HCT116 (cell line): Measurements from ENCODE around the gene CUL4A. TPM values are rescaled to one million over a fixed set of nuclear protein-coding genes. Genes with fewer than 3 reads are reported as not detected.
A peak's percentile ranks its signal among the peaks of the same experiment; 100 is the strongest.

Experiments
- ATAC-seq: fragments of 200-7000 bp; cut with Tn5 transposase; 2 replicates; pipeline ENCODE4 v1.9.1; 2020; ENCODE audit warnings: mild to moderate bottlenecking, moderate library complexity
- BruUV-seq: library from RNA; stranded (reverse); fragments of 400-500 nt; replicated peaks from 2 replicates; lab custom pipeline; 2021; lab: Mats Ljungman, UMichigan
- CTCF ChIA-PET: fragments of 300-600 bp; sonication (Branson Sonifier 250); formaldehyde crosslinking; loops from one replicate; lab custom pipeline; 2021; ENCODE audit warnings: antibody characterized with exemption; lab: Charles Lee
- POLR2A ChIA-PET: fragments of 300-600, 350-600 bp; sonication (Branson Sonifier 250); formaldehyde crosslinking; loops from one replicate; lab custom pipeline; 2021; ENCODE audit warnings: antibody characterized with exemption; lab: Charles Lee
- RAD21 ChIA-PET, 2 experiments: fragments of 300-600 bp; sonication (Branson Sonifier 250); formaldehyde crosslinking; loops; one replicate each; lab custom pipeline; 2023; ENCODE audit warnings: low total read pairs in 2 of 2; ENCODE audit not compliant: uncharacterized antibody in 2 of 2, unreplicated experiment in 2 of 2, low non-redundant PET in 1 of 2; lab: Charles Lee
- DNase-seq: peaks from one replicate; pipeline ENCODE4 v3.0.0-alpha.2; 2010; ENCODE audit warnings: low read depth, low spot score
- H2AFZ ChIP-seq: fragments of 200-600 bp; shearing (Covaris generic), sonication (generic); 2 replicates; pipeline ENCODE4 v1.6.1; 2017; ENCODE audit warnings: low read depth, mixed run types, mixed read lengths, antibody characterized with exemption, low read length; ENCODE audit not compliant: poor library complexity, severe bottlenecking
- H3K27ac ChIP-seq: 2 replicates; pipeline ENCODE4 v1.5.1; 2012; ENCODE audit warnings: low read depth, low read length
- H3K27me3 ChIP-seq: fragments of 200-600 bp; sonication (generic); 2 replicates; pipeline ENCODE4 v1.6.1; 2016; ENCODE audit warnings: mixed run types, low read length, mixed read lengths; ENCODE audit not compliant: insufficient read depth
- H3K36me3 ChIP-seq, 2 experiments: fragments of 200-500 bp in 1 of 2; fragments of 200-600 bp in 1 of 2; sonication (Bioruptor generic) in 1 of 2; sonication (generic) in 1 of 2; 2 replicates each; pipeline versions ENCODE4 v1.5.1 to v1.6.1; 2014 to 2016; ENCODE audit warnings: low read length in 2 of 2, inconsistent platforms in 1 of 2, mixed read lengths in 1 of 2, mixed run types in 1 of 2; ENCODE audit not compliant: insufficient read depth in 2 of 2, control insufficient read depth in 1 of 2
- H3K4me1 ChIP-seq, 2 experiments: fragments of 200-600 bp in 1 of 2; sonication (generic) in 1 of 2; 2 replicates each; pipeline versions ENCODE4 v1.5.1 to v1.6.1; 2012 to 2017; ENCODE audit warnings: low read length in 2 of 2, inconsistent platforms in 1 of 2, mild to moderate bottlenecking in 1 of 2, mixed read lengths in 1 of 2, mixed run types in 1 of 2, moderate library complexity in 1 of 2; ENCODE audit not compliant: insufficient read depth in 2 of 2, control insufficient read depth in 1 of 2
- H3K4me2 ChIP-seq: fragments of 200-600 bp; sonication (generic); 2 replicates; pipeline ENCODE4 v1.6.1; 2017; ENCODE audit warnings: mixed run types, low read length, mixed read lengths
- H3K4me3 ChIP-seq, 2 experiments: fragments of 200-600 bp in 1 of 2; sonication (generic) in 1 of 2; replicated peaks in 1 of 2; 2 replicates each; pipeline ENCODE4 v1.5.1; 2011 to 2016; ENCODE audit warnings: low read length in 2 of 2, control low read depth in 1 of 2, low read depth in 1 of 2, mild to moderate bottlenecking in 1 of 2, mixed read lengths in 1 of 2, mixed run types in 1 of 2
- H3K79me2 ChIP-seq: fragments of 200-600 bp; sonication (generic); 2 replicates; pipeline ENCODE4 v1.6.1; 2017; ENCODE audit warnings: mild to moderate bottlenecking, mixed run types, low read length, moderate library complexity, mixed read lengths; ENCODE audit not compliant: insufficient read depth
- H3K9ac ChIP-seq: fragments of 200-600 bp; sonication (generic); 2 replicates; pipeline ENCODE4 v1.6.1; 2016; ENCODE audit warnings: low read length, mixed read lengths
- H3K9me2 ChIP-seq: fragments of 200-600 bp; sonication (generic), shearing (Covaris generic); 2 replicates; pipeline ENCODE4 v1.6.1; 2017; ENCODE audit warnings: mixed run types, mild to moderate bottlenecking, moderate library complexity; ENCODE audit not compliant: insufficient read depth
- H3K9me3 ChIP-seq, 2 experiments: fragments of 200-500 bp in 1 of 2; fragments of 200-600 bp in 1 of 2; sonication (Bioruptor generic) in 1 of 2; sonication (generic) in 1 of 2; 2 replicates each; pipeline ENCODE4 v1.6.1; 2014 to 2017; ENCODE audit warnings: low read length in 2 of 2, mixed read lengths in 2 of 2, inconsistent platforms in 1 of 2, low read depth in 1 of 2, mild to moderate bottlenecking in 1 of 2, mixed run types in 1 of 2, moderate library complexity in 1 of 2; ENCODE audit not compliant: control insufficient read depth in 1 of 2, insufficient read depth in 1 of 2
- H4K20me1 ChIP-seq: fragments of 200-600 bp; sonication (generic), shearing (Covaris generic); 2 replicates; pipeline ENCODE4 v1.6.1; 2017; ENCODE audit warnings: mixed run types, mild to moderate bottlenecking, moderate library complexity; ENCODE audit not compliant: insufficient read depth
- ATF3 ChIP-seq: IDR thresholded peaks from 2 replicates; pipeline ENCODE4 v1.6.1; 2012
- CEBPB ChIP-seq: IDR thresholded peaks from 2 replicates; pipeline ENCODE4 v1.6.1; 2012; ENCODE audit warnings: low read depth
- EZH2 ChIP-seq: fragments of 200-600 bp; sonication (generic); IDR thresholded peaks from 2 replicates; pipeline ENCODE4 v1.6.1; 2017; ENCODE audit warnings: antibody characterized with exemption, mixed run types
- FOSL1 ChIP-seq: IDR thresholded peaks from 2 replicates; pipeline ENCODE4 v1.6.1; 2012; ENCODE audit warnings: low read depth
- POLR2A ChIP-seq: IDR thresholded peaks from 2 replicates; pipeline ENCODE4 v1.7.0; 2011; ENCODE audit warnings: borderline replicate concordance; ENCODE audit not compliant: insufficient read depth, insufficient read length; ENCODE audit errors: extremely low read depth
- POLR2AphosphoS5 ChIP-seq: IDR thresholded peaks from 2 replicates; pipeline ENCODE4 v1.6.1; 2011; ENCODE audit warnings: mild to moderate bottlenecking, low read depth, low read length, moderate library complexity
- RAD21 ChIP-seq: IDR thresholded peaks from 2 replicates; pipeline ENCODE4 v1.6.1; 2012; ENCODE audit warnings: low read depth, mild to moderate bottlenecking
- SIN3A ChIP-seq: IDR thresholded peaks from 2 replicates; pipeline ENCODE4 v1.6.1; 2012; ENCODE audit warnings: low read depth
- TCF7L2 ChIP-seq: IDR thresholded peaks from 2 replicates; pipeline ENCODE4 v1.7.0; 2011; ENCODE audit warnings: borderline replicate concordance, inconsistent platforms; ENCODE audit not compliant: insufficient read depth, insufficient read length; ENCODE audit errors: extremely low read depth
- YY1 ChIP-seq: IDR thresholded peaks from 2 replicates; pipeline ENCODE4 v1.6.1; 2011; ENCODE audit warnings: low read length, low read depth, moderate library complexity, mild to moderate bottlenecking; ENCODE audit not compliant: insufficient replicate concordance; ENCODE audit errors: extremely low read depth
- ZBTB33 ChIP-seq: IDR thresholded peaks from 2 replicates; pipeline ENCODE4 v1.6.1; 2011; ENCODE audit warnings: mild to moderate bottlenecking, low read length, moderate library complexity; ENCODE audit not compliant: insufficient replicate concordance; ENCODE audit errors: extremely low read depth
- ZFX ChIP-seq: fragments of 450-650 bp; IDR thresholded peaks from 2 replicates; pipeline ENCODE4 v1.6.1; 2017
- ZNF274 ChIP-seq: fragments of 200-500 bp; sonication (Bioruptor generic); IDR thresholded peaks from 2 replicates; pipeline ENCODE4 v1.6.1; 2014; ENCODE audit warnings: mild to moderate bottlenecking, low read depth, low read length, inconsistent platforms
- intact Hi-C: fragments of 100-400 bp; cut with micrococcal nuclease; formaldehyde crosslinking; loops from 2 replicates; pipeline ENCODE4 v1.10.0; 2022
- total RNA-seq: library from RNA; stranded (reverse); gene quantifications from one replicate; pipeline ENCODE4 v1.2.1, GENCODE V29; 2021; ENCODE audit not compliant: unreplicated experiment

The CUL4A gene
- total RNA-seq, 1 experiment from 2014 or later, result 76.5 TPM

- CTCF ChIA-PET, result interaction anchor here (2.5 kb wide), 1 partner anchor 243 kb away, joined by 9 read pairs; no protein-coding TSS in a partner anchor
- peaks cover 0 to 27% of the 10 kb centered on the region in 2 experiments; a peak in 3 of 4 replicates for H3K36me3 ChIP-seq
- intact Hi-C loops, result loop anchor here (1.0 kb wide), 1 partner anchor 241 kb away; no protein-coding TSS in a partner anchor
- TF ChIP-seq EZH2 (no peak), POLR2AphosphoS5 (peak; percentile 90), TCF7L2 (peak; percentile 37), ZFX (peak; percentile 98), ZNF274 (no peak), FOSL1 (no peak), CEBPB (no peak), ATF3 (no peak), RAD21 (no peak), ZBTB33 (peak; percentile 17), POLR2A (peak; percentile 70), SIN3A (no peak), YY1 (peak; percentile 90)
- no peaks in the 10 kb centered on the region for H3K9me3 ChIP-seq
- H3K79me2 ChIP-seq, result peaks cover 87% of the 10 kb centered on the region
- peak within 1 kb of the TSS; percentile 96 for H3K9ac ChIP-seq
- H3K27ac ChIP-seq, result peak within 1 kb of the TSS; percentile 98
- peak; percentile 82 for DNase-seq
- POLR2A ChIA-PET, result interaction anchor here (0.7 to 1.4 kb wide), 2 partner anchors 21 to 281 kb away, joined by 3 to 7 read pairs; partner anchors contain the start of gene DCUN1D2
- no peaks in the 10 kb centered on the region for H3K27me3 ChIP-seq
- peak; percentile 72 for ATAC-seq
- BruUV-seq, result no TSS peak
- H3K9me2 ChIP-seq, result no peaks in the 10 kb centered on the region
- H3K4me2 ChIP-seq, result peak within 1 kb of the TSS; percentile 86
- H3K4me1 ChIP-seq, result peaks cover 14 to 23% of the 10 kb centered on the region in 2 experiments
- H3K4me3 ChIP-seq, result peak within 1 kb of the TSS; percentile 56 to 74
- H4K20me1 ChIP-seq, result no peaks in the 10 kb centered on the region
- RAD21 ChIA-PET, result no interaction called here
- no peak within 1 kb of the TSS for H2AFZ ChIP-seq
Measured at GRCh38 chr13:113208421-113209335, 735 bp upstream of the CUL4A start, which contains the start of gene PCID2. PCID2 (minus strand) TSS chr13:113208669; CDS start chr13:113208634, 35 bp downstream.
